DND-41 (cell line): ENCODE measurements around the gene NGRN.

Experiments
- ATAC-seq: fragments of 200-7000 bp; cut with Tn5 transposase; 3 replicates; pipeline ENCODE4 v1.9.1; 2021; ENCODE audit warnings: low read depth; ENCODE audit not compliant: insufficient read depth
- DNase-seq: peaks from one replicate; pipeline ENCODE4 v3.0.0-alpha.2; 2020
- H2AFZ ChIP-seq: 2 replicates; pipeline ENCODE4 v1.6.0; 2012; ENCODE audit warnings: low read depth, low read length
- H3K27ac ChIP-seq: 2 replicates; pipeline ENCODE4 v1.5.1; 2012; ENCODE audit warnings: low read length, inconsistent platforms
- H3K27me3 ChIP-seq: fragments of 200-600 bp; sonication (generic); 2 replicates; pipeline ENCODE4 v1.6.0; 2012; ENCODE audit warnings: low read length, mild to moderate bottlenecking, inconsistent platforms; ENCODE audit not compliant: insufficient read depth, poor library complexity
- H3K36me3 ChIP-seq: 2 replicates; pipeline ENCODE4 v1.5.1; 2012; ENCODE audit warnings: low read length, inconsistent platforms; ENCODE audit not compliant: insufficient read depth
- H3K4me1 ChIP-seq: 2 replicates; pipeline ENCODE4 v1.5.1; 2012; ENCODE audit warnings: mild to moderate bottlenecking, low read length; ENCODE audit not compliant: insufficient read depth
- H3K4me2 ChIP-seq: 2 replicates; pipeline ENCODE4 v1.6.0; 2012; ENCODE audit warnings: mild to moderate bottlenecking, moderate library complexity, low read length, inconsistent platforms; ENCODE audit not compliant: insufficient read depth
- H3K4me3 ChIP-seq, 2 experiments: fragments of 200-600 bp in 1 of 2; shearing (Covaris generic) in 1 of 2; 2 replicates each; pipeline ENCODE4 v1.5.1; 2012 to 2016; ENCODE audit warnings: inconsistent platforms in 2 of 2, low read length in 2 of 2, mild to moderate bottlenecking in 2 of 2, low read depth in 1 of 2, moderate library complexity in 1 of 2
- H3K79me2 ChIP-seq: 2 replicates; pipeline ENCODE4 v1.6.0; 2012; ENCODE audit warnings: low read length, inconsistent platforms; ENCODE audit not compliant: insufficient read depth
- H3K9ac ChIP-seq: 2 replicates; pipeline ENCODE4 v1.6.0; 2012; ENCODE audit warnings: low read depth, mild to moderate bottlenecking, inconsistent platforms, low read length, moderate library complexity
- H3K9me3 ChIP-seq: 2 replicates; pipeline ENCODE4 v1.5.1; 2012; ENCODE audit warnings: low read length, moderate library complexity, mild to moderate bottlenecking, inconsistent platforms; ENCODE audit not compliant: insufficient read depth, severe bottlenecking
- H4K20me1 ChIP-seq: 2 replicates; pipeline ENCODE4 v1.6.0; 2012; ENCODE audit warnings: low read length; ENCODE audit not compliant: insufficient read depth
- EZH2 ChIP-seq: IDR thresholded peaks from 3 replicates; pipeline ENCODE4 v1.6.1; 2012; ENCODE audit warnings: borderline replicate concordance, low read depth, mild to moderate bottlenecking, moderate library complexity, low read length, inconsistent platforms; ENCODE audit not compliant: severe bottlenecking
- TF ChIP-seq, protein P1 (sequence below): IDR thresholded peaks from 2 replicates; pipeline ENCODE4 v1.5.1; 2012; ENCODE audit warnings: borderline replicate concordance, low read length, moderate library complexity, mild to moderate bottlenecking; ENCODE audit not compliant: poor library complexity, severe bottlenecking; ENCODE audit errors: extremely low read depth

NGRN gene

GRCh38 chr15:90225047-90225446, 40.4 kb upstream of the NGRN start:
- Histone ChIP-seq H3K9me3 (no peaks in the 10 kb centered on the region), H3K4me2 (no peak overlapping the region), H3K9ac (no peak overlapping the region), H3K4me3 (no peak overlapping the region), H4K20me1 (no peaks in the 10 kb centered on the region), H3K4me1 (no peaks in the 10 kb centered on the region), H3K27ac (no peak overlapping the region), H3K36me3 (peaks cover 10% of the 10 kb centered on the region), H3K79me2 (no peaks in the 10 kb centered on the region), H2AFZ (no peak overlapping the region), H3K27me3 (no peaks in the 10 kb centered on the region)
- no peak for TF ChIP-seq EZH2
- TF ChIP-seq, protein P1, sequence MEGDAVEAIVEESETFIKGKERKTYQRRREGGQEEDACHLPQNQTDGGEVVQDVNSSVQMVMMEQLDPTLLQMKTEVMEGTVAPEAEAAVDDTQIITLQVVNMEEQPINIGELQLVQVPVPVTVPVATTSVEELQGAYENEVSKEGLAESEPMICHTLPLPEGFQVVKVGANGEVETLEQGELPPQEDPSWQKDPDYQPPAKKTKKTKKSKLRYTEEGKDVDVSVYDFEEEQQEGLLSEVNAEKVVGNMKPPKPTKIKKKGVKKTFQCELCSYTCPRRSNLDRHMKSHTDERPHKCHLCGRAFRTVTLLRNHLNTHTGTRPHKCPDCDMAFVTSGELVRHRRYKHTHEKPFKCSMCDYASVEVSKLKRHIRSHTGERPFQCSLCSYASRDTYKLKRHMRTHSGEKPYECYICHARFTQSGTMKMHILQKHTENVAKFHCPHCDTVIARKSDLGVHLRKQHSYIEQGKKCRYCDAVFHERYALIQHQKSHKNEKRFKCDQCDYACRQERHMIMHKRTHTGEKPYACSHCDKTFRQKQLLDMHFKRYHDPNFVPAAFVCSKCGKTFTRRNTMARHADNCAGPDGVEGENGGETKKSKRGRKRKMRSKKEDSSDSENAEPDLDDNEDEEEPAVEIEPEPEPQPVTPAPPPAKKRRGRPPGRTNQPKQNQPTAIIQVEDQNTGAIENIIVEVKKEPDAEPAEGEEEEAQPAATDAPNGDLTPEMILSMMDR = no peak
- ATAC-seq (no peak), DNase-seq (no peak)

GRCh38 chr15:90225504-90226234, 39.8 kb upstream of the NGRN start:
- ATAC-seq = no peak
- Histone ChIP-seq H3K79me2 (no peaks in the 10 kb centered on the region), H3K9ac (no peak overlapping the region), H3K4me2 (no peak overlapping the region), H2AFZ (no peak overlapping the region), H4K20me1 (no peaks in the 10 kb centered on the region), H3K9me3 (no peaks in the 10 kb centered on the region), H3K27me3 (no peaks in the 10 kb centered on the region), H3K36me3 (peaks cover 16% of the 10 kb centered on the region), H3K27ac (no peak overlapping the region), H3K4me1 (no peaks in the 10 kb centered on the region), H3K4me3 (no peak overlapping the region)
- TF ChIP-seq, protein P1 = no peak
- no peak for TF ChIP-seq EZH2
- DNase-seq = no peak

DNA sequence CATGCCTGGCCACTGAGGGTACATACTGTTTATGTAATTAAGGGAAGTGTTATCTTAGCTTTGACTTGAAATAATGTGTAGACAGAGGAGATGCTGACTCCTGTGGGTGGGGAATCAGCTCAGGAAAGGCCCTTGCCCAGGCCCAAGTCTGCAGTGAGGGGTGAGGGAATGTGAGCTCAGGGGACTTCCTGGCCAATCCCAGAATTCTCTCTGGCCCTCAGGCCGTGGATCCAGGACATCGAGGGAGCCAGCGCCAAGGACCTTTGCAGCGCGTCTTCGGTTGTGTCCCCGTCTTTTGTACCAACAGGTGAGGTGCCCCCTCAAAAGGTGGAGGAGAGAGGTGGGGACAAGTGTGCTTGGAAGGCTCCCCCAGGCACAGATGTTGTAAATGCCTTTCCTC, 38.1 kb upstream of the NGRN start:
- Histone ChIP-seq H3K27me3 (no peaks in the 10 kb centered on the region), H3K79me2 (peaks cover 4% of the 10 kb centered on the region), H3K4me2 (no peak overlapping the region), H4K20me1 (no peaks in the 10 kb centered on the region; the same call in 1 of the 2 replicates), H3K27ac (no peak overlapping the region), H3K4me1 (peaks cover 15% of the 10 kb centered on the region), H3K9ac (no peak overlapping the region), H3K9me3 (no peaks in the 10 kb centered on the region), H2AFZ (no peak overlapping the region), H3K4me3 (no peak overlapping the region), H3K36me3 (peaks cover 26% of the 10 kb centered on the region)
- ATAC-seq (no peak), DNase-seq (no peak)
- no peak for TF ChIP-seq EZH2
- TF ChIP-seq, protein P1 = no peak
